GM19324 (cell line): ENCODE measurements around the gene RNASEH2C.
"Not testable (repeated sequence)": the region's sequence is repeated elsewhere in the genome, so short reads cannot be mapped to it uniquely, and the experiment has no call there.

Experiments
- ATAC-seq: cut with Tn5 transposase; IDR thresholded peaks from one replicate; pipeline ENCODE4 v1.9.1; 2021; ENCODE audit warnings: mild to moderate bottlenecking, moderate library complexity; ENCODE audit not compliant: unreplicated experiment, low FRiP score

The RNASEH2C gene

GRCh38 chr11:65695459-65696241 lies 24.9 kb downstream of the RNASEH2C start:
- ATAC-seq: no peak

GRCh38 chr11:65692367-65692766 lies 28.2 kb downstream of the RNASEH2C start:
- no peak for ATAC-seq

DNA sequence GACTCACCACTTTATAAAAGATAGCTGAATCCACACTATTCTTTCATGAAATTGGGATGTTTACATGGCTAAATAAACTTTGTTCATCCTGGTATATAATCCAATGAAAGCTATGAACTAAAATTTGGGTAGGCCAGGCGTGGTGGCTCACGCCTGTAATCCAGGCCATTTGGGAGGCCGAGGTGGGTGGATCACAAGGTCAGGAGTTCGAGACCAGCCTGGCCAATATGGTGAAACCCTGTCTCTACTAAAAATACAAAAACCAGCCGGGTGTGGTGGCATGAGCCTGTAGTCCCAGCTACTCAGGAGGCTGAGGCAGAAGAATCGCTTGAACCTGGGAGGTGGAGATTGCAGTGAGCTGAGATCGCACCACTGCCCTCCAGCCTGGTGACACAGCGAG lies 28.8 kb downstream of the RNASEH2C start:
- ATAC-seq: not testable (repeated sequence)

- no peak for ATAC-seq
Observed at GRCh38 chr11:65685981-65686380, 34.6 kb downstream of the RNASEH2C start.

DNA sequence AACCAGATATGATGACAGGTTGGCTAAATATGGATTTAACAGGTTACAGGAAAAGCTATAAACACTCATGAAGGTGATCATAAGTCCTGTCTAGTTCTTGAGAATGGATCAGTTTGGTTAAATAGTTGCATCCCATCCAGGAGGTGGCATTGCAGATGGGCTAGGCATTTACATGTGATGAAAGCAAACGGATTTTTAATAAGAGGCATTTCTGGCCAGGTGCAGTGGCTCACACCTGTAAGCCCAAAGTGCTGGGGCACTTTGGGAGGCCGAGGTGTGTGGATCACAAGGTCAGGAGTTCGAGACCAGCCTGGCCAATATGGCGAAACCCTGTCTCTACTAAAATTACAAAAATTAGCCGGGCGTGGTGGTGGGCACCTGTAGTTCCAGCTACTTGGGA lies 37.1 kb downstream of the RNASEH2C start:
- ATAC-seq: not testable (repeated sequence)

DNA sequence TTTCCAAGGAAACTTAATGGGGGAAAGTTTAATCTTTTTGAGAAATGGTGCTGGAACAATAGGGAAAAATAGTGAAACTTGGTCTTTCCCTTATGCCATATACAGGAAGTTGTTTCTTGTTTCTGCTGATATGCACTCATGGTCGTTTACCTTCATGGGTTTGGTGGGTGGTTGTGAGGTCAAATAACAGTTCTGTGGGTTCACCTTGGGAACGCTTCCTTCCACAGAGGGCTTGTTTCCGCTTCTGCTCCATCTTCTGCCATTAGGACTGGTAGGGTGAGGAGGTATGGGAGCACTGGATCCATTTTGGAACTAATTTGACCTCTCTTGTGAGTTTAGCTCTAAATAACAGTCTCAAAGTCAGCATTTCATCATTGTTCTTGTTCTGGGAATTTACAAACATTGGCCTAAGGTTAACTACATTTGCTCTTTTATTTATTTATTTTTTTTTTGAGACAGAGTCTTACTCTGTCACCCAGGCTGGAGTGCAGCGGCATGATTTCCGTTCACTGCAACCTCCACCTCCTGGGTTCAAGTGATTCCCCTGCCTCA lies 40.3 kb downstream of the RNASEH2C start:
- no peak for ATAC-seq

- no peak for ATAC-seq
Observed at GRCh38 chr11:65672982-65673381, 47.6 kb downstream of the RNASEH2C start.

GRCh38 chr11:65672180-65672860 lies 48.3 kb downstream of the RNASEH2C start:
- ATAC-seq: no peak
